SK-N-SH (cell line): ENCODE results near the gene KANK4. TPM values are rescaled to one million over a fixed set of nuclear protein-coding genes. Genes with fewer than 3 reads are reported as not detected.

Experiments
- CTCF ChIA-PET: fragments of 300-600, 350-600 bp; formaldehyde crosslinking; extraction: SDS; loops from one replicate; lab custom pipeline; 2021; lab: Yijun Ruan, JAX
- POLR2A ChIA-PET: fragments of 350-600 bp; sonication (Branson Sonifier 250); formaldehyde crosslinking; extraction: SDS; loops from one replicate; lab custom pipeline; 2020; ENCODE audit warnings: antibody characterized with exemption, inconsistent platforms; lab: Yijun Ruan, JAX
- DNase-seq: peaks from one replicate; pipeline ENCODE4 v3.0.0; 2012
- H2AFZ ChIP-seq: fragments of 200-600 bp; sonication (generic); 2 replicates; pipeline ENCODE4 v1.8.1; 2016; ENCODE audit warnings: antibody characterized with exemption, mild to moderate bottlenecking, low read depth
- H3F3A ChIP-seq: fragments of 200-600 bp; sonication (generic); replicated peaks from 2 replicates; pipeline ENCODE3; 2016; ENCODE audit warnings: antibody characterized with exemption, mild to moderate bottlenecking; ENCODE audit not compliant: insufficient read depth
- H3K27ac ChIP-seq, 2 experiments: fragments of 200-500 bp in 1 of 2; fragments of 200-600 bp in 1 of 2; sonication (Bioruptor generic) in 1 of 2; sonication (generic), shearing (Covaris generic) in 1 of 2; 2 replicates each; pipeline versions ENCODE4 v1.5.1 to v1.6.1; 2014 to 2016; ENCODE audit warnings: low read depth in 2 of 2, inconsistent platforms in 1 of 2, low read length in 1 of 2, mild to moderate bottlenecking in 1 of 2, mixed read lengths in 1 of 2
- H3K27me3 ChIP-seq: fragments of 200-600 bp; sonication (generic), shearing (Covaris generic); 2 replicates; pipeline ENCODE4 v1.6.1; 2016; ENCODE audit warnings: mixed run types; ENCODE audit not compliant: insufficient read depth
- H3K36me3 ChIP-seq, 2 experiments: fragments of 200-500 bp in 1 of 2; fragments of 200-600 bp in 1 of 2; sonication (Bioruptor generic) in 1 of 2; sonication (generic) in 1 of 2; replicated peaks in 1 of 2; 2 replicates each; pipeline versions ENCODE3 to v1.5.1; 2014 to 2016; ENCODE audit warnings: low read length in 1 of 2, mild to moderate bottlenecking in 1 of 2; ENCODE audit not compliant: insufficient read depth in 2 of 2, control insufficient read depth in 1 of 2
- H3K4me1 ChIP-seq, 2 experiments: fragments of 200-500 bp in 1 of 2; fragments of 200-600 bp in 1 of 2; sonication (Bioruptor generic) in 1 of 2; sonication (generic), shearing (Covaris generic) in 1 of 2; 2 replicates each; pipeline versions ENCODE4 v1.5.1 to v1.6.1; 2014 to 2016; ENCODE audit warnings: low read depth in 1 of 2, low read length in 1 of 2, mixed run types in 1 of 2; ENCODE audit not compliant: insufficient read depth in 2 of 2, control insufficient read depth in 1 of 2
- H3K4me2 ChIP-seq: fragments of 200-600 bp; sonication (generic), shearing (Covaris generic); 2 replicates; pipeline ENCODE4 v1.6.1; 2017; ENCODE audit warnings: mixed run types
- H3K4me3 ChIP-seq, 2 experiments: fragments of 200-500 bp in 1 of 2; fragments of 200-600 bp in 1 of 2; sonication (Bioruptor generic) in 1 of 2; sonication (generic), shearing (Covaris generic) in 1 of 2; 2 replicates each; pipeline versions ENCODE4 v1.5.1 to v1.8.1; 2014 to 2016; ENCODE audit warnings: low read depth in 2 of 2, inconsistent platforms in 1 of 2, low read length in 1 of 2, mild to moderate bottlenecking in 1 of 2, mixed read lengths in 1 of 2, moderate library complexity in 1 of 2
- H3K79me2 ChIP-seq: fragments of 200-600 bp; sonication (generic); 2 replicates; pipeline ENCODE4 v1.8.1; 2017; ENCODE audit warnings: mild to moderate bottlenecking; ENCODE audit not compliant: insufficient read depth
- H3K9ac ChIP-seq: fragments of 200-600 bp; sonication (generic); 2 replicates; pipeline ENCODE4 v1.6.1; 2017; ENCODE audit warnings: mixed run types
- H3K9me2 ChIP-seq: fragments of 200-600 bp; sonication (generic); 2 replicates; pipeline ENCODE4 v1.6.1; 2017; ENCODE audit warnings: mixed run types
- H3K9me3 ChIP-seq: fragments of 200-600 bp; sonication (generic); 2 replicates; pipeline ENCODE4 v1.6.1; 2017; ENCODE audit warnings: mixed run types, mild to moderate bottlenecking, moderate library complexity
- H4K20me1 ChIP-seq: fragments of 200-600 bp; sonication (generic); 2 replicates; pipeline ENCODE4 v1.6.1; 2017; ENCODE audit warnings: mild to moderate bottlenecking, mixed run types; ENCODE audit not compliant: insufficient read depth
- CHD2 ChIP-seq: fragments of 150-350 bp; IDR thresholded peaks from 2 replicates; pipeline ENCODE4 v1.6.1; 2018; ENCODE audit warnings: low read length; ENCODE audit not compliant: partially characterized antibody
- EP300 ChIP-seq, 2 experiments: IDR thresholded peaks; 2 replicates each; pipeline versions ENCODE4 v1.4.0 to v1.6.1; 2012; ENCODE audit warnings: borderline replicate concordance in 1 of 2, low read depth in 1 of 2, low read length in 1 of 2
- GABPA ChIP-seq: IDR thresholded peaks from 2 replicates; pipeline ENCODE4 v1.4.0; 2012; ENCODE audit warnings: low read depth, mild to moderate bottlenecking
- GATA2 ChIP-seq: sonication (generic); formaldehyde crosslinking; IDR thresholded peaks from 2 replicates; pipeline ENCODE4 v1.5.0; 2020; ENCODE audit warnings: mild to moderate bottlenecking, missing genetic modification reagents
- MAX ChIP-seq: IDR thresholded peaks from 2 replicates; pipeline ENCODE4 v1.4.0; 2012; ENCODE audit warnings: low read depth
- NFIC ChIP-seq: IDR thresholded peaks from 2 replicates; pipeline ENCODE4 v1.4.0; 2012; ENCODE audit warnings: borderline replicate concordance
- NRF1 ChIP-seq: IDR thresholded peaks from 2 replicates; pipeline ENCODE4 v1.6.1; 2012; ENCODE audit warnings: low read depth, mild to moderate bottlenecking, low read length
- POLR2AphosphoS5 ChIP-seq: IDR thresholded peaks from 2 replicates; pipeline ENCODE4 v1.6.1; 2012; ENCODE audit warnings: low read depth, low read length
- RAD21 ChIP-seq: IDR thresholded peaks from 2 replicates; pipeline ENCODE4 v1.6.1; 2012; ENCODE audit warnings: mild to moderate bottlenecking, low read length
- RCOR1 ChIP-seq: fragments of 150-350 bp; IDR thresholded peaks from 2 replicates; pipeline ENCODE4 v1.6.1; 2017; ENCODE audit warnings: antibody characterized with exemption, low read length
- RXRA ChIP-seq: IDR thresholded peaks from 2 replicates; pipeline ENCODE4 v1.4.0; 2012; ENCODE audit warnings: low read depth, mild to moderate bottlenecking, borderline replicate concordance
- SIN3A ChIP-seq: IDR thresholded peaks from 2 replicates; pipeline ENCODE4 v1.6.1; 2012; ENCODE audit warnings: low read depth, mild to moderate bottlenecking, low read length, moderate library complexity, borderline replicate concordance
- SMC3 ChIP-seq: IDR thresholded peaks from 2 replicates; pipeline ENCODE4 v1.6.1; 2012; ENCODE audit warnings: low read depth, low read length, improper control_type of control experiment
- TAF1 ChIP-seq: IDR thresholded peaks from 2 replicates; pipeline ENCODE4 v1.6.1; 2012; ENCODE audit warnings: low read depth, mild to moderate bottlenecking, low read length, moderate library complexity, borderline replicate concordance
- TCF12 ChIP-seq: IDR thresholded peaks from 2 replicates; pipeline ENCODE4 v1.4.0; 2012
- TEAD4 ChIP-seq: IDR thresholded peaks from 2 replicates; pipeline ENCODE4 v1.4.0; 2012; ENCODE audit warnings: mild to moderate bottlenecking, borderline replicate concordance; ENCODE audit not compliant: insufficient read depth
- YY1 ChIP-seq: IDR thresholded peaks from 2 replicates; pipeline ENCODE4 v1.4.0; 2012; ENCODE audit warnings: low read depth, mild to moderate bottlenecking
- WGBS: methylation state at CpG from one replicate; pipeline ENCODE4 v1.1.6; 2017; ENCODE audit warnings: low lambda C conversion rate; 5-methylcytosine and 5-hydroxymethylcytosine counted together
- polyA plus RNA-seq, 3 experiments: library from polyadenylated mRNA; depleted of rRNA; stranded (reverse); fragments of >200 nt; gene quantifications; 2 replicates each; pipeline ENCODE4 v1.2.3, GENCODE V29; 2012

The KANK4 gene
- polyA plus RNA-seq, 1 of the 3 experiments (the other 2 are of a cell fraction): not detected

GRCh38 chr1:62269439-62269838 is 49.8 kb downstream of the KANK4 start (continued):
- TF ChIP-seq RXRA (no peak), GABPA (no peak), TEAD4 (no peak), SMC3 (no peak)

- Histone ChIP-seq H3K4me1 (peaks cover 6 to 24% of the 10 kb centered on the region in 2 experiments; a peak in 3 of 4 replicates), H4K20me1 (no peaks in the 10 kb centered on the region), H3K9me3 (no peaks in the 10 kb centered on the region), H3K4me3 (no peak overlapping the region), H3K27ac (no peak overlapping the region), H3K36me3 (no peaks in the 10 kb centered on the region), H2AFZ (no peak overlapping the region), H3F3A (no peaks in the 10 kb centered on the region), H3K27me3 (no peaks in the 10 kb centered on the region), H3K9ac (no peak overlapping the region), H3K4me2 (no peak overlapping the region), H3K79me2 (no peaks in the 10 kb centered on the region), H3K9me2 (no peaks in the 10 kb centered on the region)
- TF ChIP-seq SMC3 (no peak), TCF12 (no peak), NRF1 (no peak), GATA2 (no peak), CHD2 (no peak), RCOR1 (no peak), POLR2AphosphoS5 (no peak), SIN3A (no peak), RAD21 (no peak), YY1 (no peak), EP300 (IDR thresholded peaks at IDR 0.05; ENCODE audit: borderline replicate concordance in 1 of 2, low read depth in 1 of 2, low read length in 1 of 2) (no peak), GABPA (no peak), TAF1 (no peak), TEAD4 (no peak), MAX (no peak), NFIC (no peak)
- 70% methylated on average over 6 of the region's 8 CpGs for WGBS
- CTCF ChIA-PET: interaction anchor here (1.6 kb wide), 1 partner anchor 93 kb away, joined by 4 read pairs; no protein-coding TSS in a partner anchor
- no peak for DNase-seq
- POLR2A ChIA-PET: no interaction called here
Observed at GRCh38 chr1:62268315-62268714, 50.9 kb downstream of the KANK4 start.
